SHP77 treated with DMSO at 0.1 percent for 48 hours (cell line): ENCODE measurements around the gene SLC7A5.

Experiments used
- DNase-seq: peaks from one replicate; lab custom pipeline; 2025; lab: John Stamatoyannopoulos, UW

The SLC7A5 gene

GRCh38 chr16:87860553-87861299 is 8.6 kb downstream of the SLC7A5 start:
- peak; percentile 74 for DNase-seq

- peak; percentile 76 for DNase-seq
These were observed 10.9 kb downstream of the SLC7A5 start for GRCh38 chr16:87858151-87858993.

GRCh38 chr16:87856791-87857228 is 12.5 kb downstream of the SLC7A5 start:
- no peak for DNase-seq

GRCh38 chr16:87855852-87856715 is 13.2 kb downstream of the SLC7A5 start:
- peak; percentile 77 for DNase-seq

- DNase-seq = no peak
These were observed 14.2 kb downstream of the SLC7A5 start for GRCh38 chr16:87854907-87855683.

- DNase-seq = no peak
These were observed 15.0 kb downstream of the SLC7A5 start for GRCh38 chr16:87854053-87854906.

- peak; percentile 46 for DNase-seq
These were observed 15.8 kb downstream of the SLC7A5 start for GRCh38 chr16:87853411-87854052.

GRCh38 chr16:87851601-87852000 is 17.7 kb downstream of the SLC7A5 start:
- DNase-seq = no peak

GRCh38 chr16:87851141-87851587 is 18.1 kb downstream of the SLC7A5 start:
- DNase-seq = peak; percentile 15

GRCh38 chr16:87850009-87851006 is 19.0 kb downstream of the SLC7A5 start:
- peak; percentile 48 for DNase-seq

GRCh38 chr16:87849419-87850008 is 19.8 kb downstream of the SLC7A5 start:
- DNase-seq = no peak

- DNase-seq = no peak
These were observed 20.5 kb downstream of the SLC7A5 start for GRCh38 chr16:87848676-87849345.

- no peak for DNase-seq
These were observed 21.3 kb downstream of the SLC7A5 start for GRCh38 chr16:87847785-87848675.

- no peak for DNase-seq
These were observed 21.9 kb downstream of the SLC7A5 start for GRCh38 chr16:87847467-87847784.

GRCh38 chr16:87846705-87847466 is 22.4 kb downstream of the SLC7A5 start:
- no peak for DNase-seq
